HEK293 (cell line): ENCODE results near the gene FBH1.

Experiments
- CTCF ChIA-PET: fragments of 350-600 bp; formaldehyde crosslinking; extraction: SDS; loops from one replicate; lab custom pipeline; 2021; ENCODE audit warnings: antibody characterized with exemption; lab: Yijun Ruan, JAX
- POLR2A ChIA-PET: fragments of 300-600 bp; formaldehyde crosslinking; extraction: SDS; loops from one replicate; lab custom pipeline; 2020; ENCODE audit warnings: antibody characterized with exemption, inconsistent platforms; lab: Yijun Ruan, JAX
- H3K27ac ChIP-seq: fragments of 200-500 bp; sonication (Bioruptor generic); 2 replicates; pipeline ENCODE4 v1.5.1; 2014; ENCODE audit warnings: low read depth, low read length, control low read depth, inconsistent platforms; ENCODE audit errors: extremely low read depth
- H3K36me3 ChIP-seq, 2 experiments: fragments of 200-500 bp in 1 of 2; sonication (Bioruptor generic) in 1 of 2; 1 replicate in 1 of 2; 2 replicates in 1 of 2; pipeline ENCODE4 v1.5.1; 2014 to 2017; ENCODE audit warnings: inconsistent platforms in 2 of 2, low read length in 2 of 2; ENCODE audit not compliant: control insufficient read depth in 2 of 2, insufficient read depth in 1 of 2
- H3K4me1 ChIP-seq: fragments of 200-500 bp; sonication (Bioruptor generic); 2 replicates; pipeline ENCODE4 v1.5.1; 2014; ENCODE audit warnings: mild to moderate bottlenecking, low read length, inconsistent platforms; ENCODE audit not compliant: control insufficient read depth, insufficient read depth
- H3K4me3 ChIP-seq: 2 replicates; pipeline ENCODE4 v1.5.1; 2011; ENCODE audit warnings: low read depth, mild to moderate bottlenecking, control low read depth, low read length, moderate library complexity
- H3K9me3 ChIP-seq: fragments of 200-500 bp; sonication (Bioruptor generic); 2 replicates; pipeline ENCODE4 v1.5.1; 2014; ENCODE audit warnings: low read depth, low read length, inconsistent platforms; ENCODE audit not compliant: control insufficient read depth, insufficient read depth
- HIC1 ChIP-seq: fragments of 450-650 bp; formaldehyde crosslinking; IDR thresholded peaks from 2 replicates; pipeline ENCODE4 v1.5.1; 2016; ENCODE audit warnings: missing biosample characterization, missing genetic modification characterization
- KLF17 ChIP-seq: fragments of 450-650 bp; formaldehyde crosslinking; IDR thresholded peaks from 2 replicates; pipeline ENCODE4 v1.5.1; 2016; ENCODE audit warnings: missing biosample characterization, missing genetic modification characterization
- PRDM1 ChIP-seq: fragments of 450-650 bp; formaldehyde crosslinking; IDR thresholded peaks from 2 replicates; pipeline ENCODE4; 2016; ENCODE audit warnings: missing biosample characterization, missing genetic modification characterization
- SP7 ChIP-seq: fragments of 450-650 bp; formaldehyde crosslinking; IDR thresholded peaks from 2 replicates; pipeline ENCODE4 v1.5.1; 2016; ENCODE audit warnings: missing biosample characterization, missing genetic modification characterization
- TSHZ1 ChIP-seq: fragments of 450-650 bp; formaldehyde crosslinking; IDR thresholded peaks from 2 replicates; pipeline ENCODE4 v1.5.1; 2016; ENCODE audit warnings: missing biosample characterization, missing genetic modification characterization, borderline replicate concordance
- ZBTB17 ChIP-seq: fragments of 450-650 bp; formaldehyde crosslinking; IDR thresholded peaks from 2 replicates; pipeline ENCODE4 v1.5.1; 2016; ENCODE audit warnings: missing biosample characterization, missing genetic modification characterization
- ZNF146 ChIP-seq: fragments of 450-650 bp; formaldehyde crosslinking; IDR thresholded peaks from 2 replicates; pipeline ENCODE4 v1.5.1; 2016; ENCODE audit warnings: missing biosample characterization, missing genetic modification characterization
- ZNF175 ChIP-seq: fragments of 450-650 bp; formaldehyde crosslinking; IDR thresholded peaks from 2 replicates; pipeline ENCODE4 v1.5.1; 2016; ENCODE audit warnings: missing biosample characterization, missing genetic modification characterization
- ZNF23 ChIP-seq: fragments of 450-650 bp; formaldehyde crosslinking; IDR thresholded peaks from 2 replicates; pipeline ENCODE4 v1.5.1; 2016; ENCODE audit warnings: missing biosample characterization, missing genetic modification characterization, borderline replicate concordance
- ZNF280C ChIP-seq: fragments of 450-650 bp; formaldehyde crosslinking; IDR thresholded peaks from 2 replicates; pipeline ENCODE4 v1.5.1; 2016; ENCODE audit warnings: missing biosample characterization, missing genetic modification characterization
- ZNF292 ChIP-seq: fragments of 450-650 bp; formaldehyde crosslinking; IDR thresholded peaks from 2 replicates; pipeline ENCODE4 v1.5.1; 2016; ENCODE audit warnings: low read depth, missing biosample characterization, missing genetic modification characterization, borderline replicate concordance
- ZNF335 ChIP-seq: fragments of 450-650 bp; formaldehyde crosslinking; conservative IDR thresholded peaks from 2 replicates; pipeline ENCODE4 v1.5.1; 2016; ENCODE audit warnings: missing biosample characterization, missing genetic modification characterization
- ZNF350 ChIP-seq: fragments of 450-650 bp; formaldehyde crosslinking; IDR thresholded peaks from 2 replicates; pipeline ENCODE4 v1.5.0; 2017; ENCODE audit warnings: missing biosample characterization, mild to moderate bottlenecking, missing genetic modification characterization
- ZNF548 ChIP-seq: fragments of 450-650 bp; formaldehyde crosslinking; IDR thresholded peaks from 2 replicates; pipeline ENCODE4 v1.5.1; 2016; ENCODE audit warnings: missing biosample characterization, missing genetic modification characterization
- ZNF549 ChIP-seq: fragments of 450-650 bp; IDR thresholded peaks from 2 replicates; pipeline ENCODE4 v1.5.1; 2018; ENCODE audit warnings: missing biosample characterization, missing genetic modification characterization, mild to moderate bottlenecking, inconsistent platforms, moderate library complexity
- ZNF555 ChIP-seq: fragments of 450-650 bp; formaldehyde crosslinking; conservative IDR thresholded peaks from 2 replicates; pipeline ENCODE4 v1.5.1; 2017; ENCODE audit warnings: missing biosample characterization, mild to moderate bottlenecking, missing genetic modification characterization, inconsistent platforms
- ZNF560 ChIP-seq: fragments of 450-650 bp; formaldehyde crosslinking; IDR thresholded peaks from 2 replicates; pipeline ENCODE4 v1.5.1; 2017; ENCODE audit warnings: missing biosample characterization, missing genetic modification characterization, borderline replicate concordance
- ZNF585B ChIP-seq: fragments of 450-650 bp; formaldehyde crosslinking; IDR thresholded peaks from 2 replicates; pipeline ENCODE4 v1.5.1; 2016; ENCODE audit warnings: missing biosample characterization, missing genetic modification characterization
- ZNF596 ChIP-seq: fragments of 450-650 bp; IDR thresholded peaks from 2 replicates; pipeline ENCODE4 v1.5.0; 2018; ENCODE audit warnings: missing biosample characterization, mild to moderate bottlenecking, missing genetic modification characterization, moderate library complexity
- ZNF600 ChIP-seq: fragments of 450-650 bp; formaldehyde crosslinking; IDR thresholded peaks from 2 replicates; pipeline ENCODE4 v1.5.1; 2016; ENCODE audit warnings: missing biosample characterization, missing genetic modification characterization
- ZNF626 ChIP-seq: fragments of 450-650 bp; sonication (Bioruptor Pico); formaldehyde crosslinking; IDR thresholded peaks from 2 replicates; pipeline ENCODE4 v1.5.1; 2018; ENCODE audit warnings: missing biosample characterization, missing genetic modification characterization, inconsistent platforms
- ZNF664 ChIP-seq: fragments of 450-650 bp; formaldehyde crosslinking; IDR thresholded peaks from 2 replicates; pipeline ENCODE4 v1.5.1; 2016; ENCODE audit warnings: missing biosample characterization, missing genetic modification characterization
- TF ChIP-seq, protein P1 (sequence below): fragments of 450-650 bp; formaldehyde crosslinking; IDR thresholded peaks from 2 replicates; pipeline ENCODE4 v1.5.1; 2016; ENCODE audit warnings: missing biosample characterization, missing genetic modification characterization
- TF ChIP-seq, protein P2 (sequence below): sonication (generic); formaldehyde crosslinking; IDR thresholded peaks from 2 replicates; pipeline ENCODE4 v1.8.1; 2022; ENCODE audit warnings: mild to moderate bottlenecking, moderate library complexity, missing genetic modification reagents

Gene FBH1

GRCh38 chr10:5858811-5859210 lies 31.2 kb upstream of the FBH1 start (continued):
- TF ChIP-seq HIC1 (no peak), TSHZ1 (tag by site-specific recombination) (no peak), ZNF555 (tag by site-specific recombination) (no peak), ZNF23 (tag by site-specific recombination) (no peak), KLF17 (no peak), ZNF335 (tag by site-specific recombination) (no peak), ZNF548 (tag by site-specific recombination) (no peak), ZNF146 (no peak), PRDM1 (tag by site-specific recombination) (no peak), ZNF600 (tag by site-specific recombination) (no peak), ZNF350 (tag by site-specific recombination) (no peak), ZNF292 (tag by site-specific recombination) (no peak), ZNF664 (no peak), ZNF596 (tag by site-specific recombination) (no peak)
- TF ChIP-seq, protein P1, sequence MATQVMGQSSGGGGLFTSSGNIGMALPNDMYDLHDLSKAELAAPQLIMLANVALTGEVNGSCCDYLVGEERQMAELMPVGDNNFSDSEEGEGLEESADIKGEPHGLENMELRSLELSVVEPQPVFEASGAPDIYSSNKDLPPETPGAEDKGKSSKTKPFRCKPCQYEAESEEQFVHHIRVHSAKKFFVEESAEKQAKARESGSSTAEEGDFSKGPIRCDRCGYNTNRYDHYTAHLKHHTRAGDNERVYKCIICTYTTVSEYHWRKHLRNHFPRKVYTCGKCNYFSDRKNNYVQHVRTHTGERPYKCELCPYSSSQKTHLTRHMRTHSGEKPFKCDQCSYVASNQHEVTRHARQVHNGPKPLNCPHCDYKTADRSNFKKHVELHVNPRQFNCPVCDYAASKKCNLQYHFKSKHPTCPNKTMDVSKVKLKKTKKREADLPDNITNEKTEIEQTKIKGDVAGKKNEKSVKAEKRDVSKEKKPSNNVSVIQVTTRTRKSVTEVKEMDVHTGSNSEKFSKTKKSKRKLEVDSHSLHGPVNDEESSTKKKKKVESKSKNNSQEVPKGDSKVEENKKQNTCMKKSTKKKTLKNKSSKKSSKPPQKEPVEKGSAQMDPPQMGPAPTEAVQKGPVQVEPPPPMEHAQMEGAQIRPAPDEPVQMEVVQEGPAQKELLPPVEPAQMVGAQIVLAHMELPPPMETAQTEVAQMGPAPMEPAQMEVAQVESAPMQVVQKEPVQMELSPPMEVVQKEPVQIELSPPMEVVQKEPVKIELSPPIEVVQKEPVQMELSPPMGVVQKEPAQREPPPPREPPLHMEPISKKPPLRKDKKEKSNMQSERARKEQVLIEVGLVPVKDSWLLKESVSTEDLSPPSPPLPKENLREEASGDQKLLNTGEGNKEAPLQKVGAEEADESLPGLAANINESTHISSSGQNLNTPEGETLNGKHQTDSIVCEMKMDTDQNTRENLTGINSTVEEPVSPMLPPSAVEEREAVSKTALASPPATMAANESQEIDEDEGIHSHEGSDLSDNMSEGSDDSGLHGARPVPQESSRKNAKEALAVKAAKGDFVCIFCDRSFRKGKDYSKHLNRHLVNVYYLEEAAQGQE (tag by site-specific recombination) = no peak

- H3K4me3 ChIP-seq = no peak overlapping the region
- H3K9me3 ChIP-seq = no peaks in the 10 kb centered on the region
- no peaks in the 10 kb centered on the region; the same call in 1 of the 2 replicates for H3K4me1 ChIP-seq
- CTCF ChIA-PET = interaction anchor here (0.6 to 1.1 kb wide), 4 partner anchors 9 to 896 kb away, joined by 3 to 5 read pairs (median 3); no protein-coding TSS in a partner anchor
- H3K27ac ChIP-seq = no peak overlapping the region
- POLR2A ChIA-PET = interaction anchor here (0.7 kb wide), 1 partner anchor 18 kb away, joined by 3 read pairs; no protein-coding TSS in a partner anchor
- peaks cover 3 to 7% of the 10 kb centered on the region in 2 experiments; a peak in 2 of 3 replicates for H3K36me3 ChIP-seq
- TF ChIP-seq ZNF292 (tag by site-specific recombination) = no peak
- no peak for TF ChIP-seq ZNF626 (tag by site-specific recombination)
- TF ChIP-seq ZNF560 = no peak
- TF ChIP-seq ZNF549 (tag by site-specific recombination) = no peak
- no peak for TF ChIP-seq ZNF175 (tag by site-specific recombination)
- TF ChIP-seq, protein P2, sequence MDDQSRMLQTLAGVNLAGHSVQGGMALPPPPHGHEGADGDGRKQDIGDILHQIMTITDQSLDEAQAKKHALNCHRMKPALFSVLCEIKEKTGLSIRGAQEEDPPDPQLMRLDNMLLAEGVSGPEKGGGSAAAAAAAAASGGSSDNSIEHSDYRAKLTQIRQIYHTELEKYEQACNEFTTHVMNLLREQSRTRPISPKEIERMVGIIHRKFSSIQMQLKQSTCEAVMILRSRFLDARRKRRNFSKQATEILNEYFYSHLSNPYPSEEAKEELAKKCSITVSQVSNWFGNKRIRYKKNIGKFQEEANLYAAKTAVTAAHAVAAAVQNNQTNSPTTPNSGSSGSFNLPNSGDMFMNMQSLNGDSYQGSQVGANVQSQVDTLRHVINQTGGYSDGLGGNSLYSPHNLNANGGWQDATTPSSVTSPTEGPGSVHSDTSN = no peak
- TF ChIP-seq SP7 (tag by site-specific recombination) = no peak
- TF ChIP-seq ZNF585B (tag by site-specific recombination) = no peak
- TF ChIP-seq ZNF280C (tag by site-specific recombination) = no peak
- no peak for TF ChIP-seq ZBTB17
These were observed 30.0 kb upstream of the FBH1 start for GRCh38 chr10:5860066-5860465.
